GM20000 (cell line): ENCODE measurements around the gene SENP1.
"Not testable (repeated sequence)": the region's sequence is repeated elsewhere in the genome, so short reads cannot be mapped to it uniquely, and the experiment has no call there.

Source experiments
- DNase-seq: peaks from one replicate; pipeline ENCODE4 v3.0.0; 2012; ENCODE audit warnings: low spot score
- TF ChIP-seq, protein P1 (sequence below): IDR thresholded peaks from 2 replicates; pipeline ENCODE4 v1.5.1; 2012; ENCODE audit warnings: mild to moderate bottlenecking, control low read depth; ENCODE audit errors: extremely low read depth, missing control alignments

Gene SENP1

DNA sequence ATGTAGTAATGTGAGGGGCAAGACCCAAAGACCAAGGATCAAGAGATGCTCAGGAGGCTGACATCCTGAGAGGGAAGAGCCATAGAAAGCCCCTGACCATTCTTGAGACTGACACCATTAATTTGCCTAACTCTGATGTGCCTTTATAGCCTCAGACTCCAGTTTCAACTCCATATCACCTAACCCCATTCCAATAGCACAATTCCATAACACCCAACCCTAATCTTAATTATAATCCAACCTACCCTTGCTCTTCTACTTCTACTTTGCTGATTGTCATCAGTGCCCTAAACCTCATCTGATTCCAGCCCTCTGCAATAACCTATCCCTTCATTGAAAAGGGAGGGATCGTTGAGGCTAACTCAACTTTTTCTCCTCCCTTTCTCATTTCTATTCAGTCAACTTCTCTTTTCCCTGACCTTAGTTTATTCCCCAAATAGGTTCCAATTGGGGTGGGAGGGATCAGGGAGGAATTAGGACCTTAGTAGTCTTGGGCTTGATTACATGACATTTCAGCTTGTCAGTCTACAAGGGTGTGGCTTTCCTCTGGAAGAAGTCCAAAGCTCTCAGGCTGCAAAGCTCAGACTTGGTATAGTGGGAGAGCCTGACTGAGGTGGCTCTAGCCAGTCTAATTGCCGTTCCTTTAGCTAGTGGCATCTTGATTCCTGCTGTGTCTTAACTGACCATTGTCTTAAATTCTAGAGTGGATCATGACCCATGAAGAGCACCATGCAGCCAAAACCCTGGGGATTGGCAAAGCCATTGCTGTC lies 16.4 kb upstream of the SENP1 start:
- DNase-seq: no peak
- TF ChIP-seq, protein P1, sequence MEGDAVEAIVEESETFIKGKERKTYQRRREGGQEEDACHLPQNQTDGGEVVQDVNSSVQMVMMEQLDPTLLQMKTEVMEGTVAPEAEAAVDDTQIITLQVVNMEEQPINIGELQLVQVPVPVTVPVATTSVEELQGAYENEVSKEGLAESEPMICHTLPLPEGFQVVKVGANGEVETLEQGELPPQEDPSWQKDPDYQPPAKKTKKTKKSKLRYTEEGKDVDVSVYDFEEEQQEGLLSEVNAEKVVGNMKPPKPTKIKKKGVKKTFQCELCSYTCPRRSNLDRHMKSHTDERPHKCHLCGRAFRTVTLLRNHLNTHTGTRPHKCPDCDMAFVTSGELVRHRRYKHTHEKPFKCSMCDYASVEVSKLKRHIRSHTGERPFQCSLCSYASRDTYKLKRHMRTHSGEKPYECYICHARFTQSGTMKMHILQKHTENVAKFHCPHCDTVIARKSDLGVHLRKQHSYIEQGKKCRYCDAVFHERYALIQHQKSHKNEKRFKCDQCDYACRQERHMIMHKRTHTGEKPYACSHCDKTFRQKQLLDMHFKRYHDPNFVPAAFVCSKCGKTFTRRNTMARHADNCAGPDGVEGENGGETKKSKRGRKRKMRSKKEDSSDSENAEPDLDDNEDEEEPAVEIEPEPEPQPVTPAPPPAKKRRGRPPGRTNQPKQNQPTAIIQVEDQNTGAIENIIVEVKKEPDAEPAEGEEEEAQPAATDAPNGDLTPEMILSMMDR: no peak

DNA sequence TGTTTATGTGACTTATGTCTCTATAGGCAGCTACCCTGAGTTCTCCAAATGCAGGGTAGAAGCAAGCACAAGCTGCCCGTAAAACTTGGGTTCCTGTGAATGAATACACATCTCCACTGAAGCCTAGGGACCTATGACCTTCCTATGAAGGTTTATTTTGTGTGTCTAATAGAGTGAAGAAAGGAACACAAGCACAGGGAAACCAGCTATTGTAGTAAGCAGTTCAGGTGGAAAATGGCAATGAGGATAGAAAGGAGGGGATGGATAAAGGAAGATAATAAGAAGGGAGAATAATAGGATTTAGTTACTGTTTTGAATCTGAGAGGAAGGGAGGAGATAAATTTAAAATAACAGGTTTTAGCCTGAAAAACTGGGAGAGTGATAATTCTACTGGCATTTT lies 15.6 kb upstream of the SENP1 start:
- TF ChIP-seq, protein P1: no peak
- DNase-seq: no peak

DNA sequence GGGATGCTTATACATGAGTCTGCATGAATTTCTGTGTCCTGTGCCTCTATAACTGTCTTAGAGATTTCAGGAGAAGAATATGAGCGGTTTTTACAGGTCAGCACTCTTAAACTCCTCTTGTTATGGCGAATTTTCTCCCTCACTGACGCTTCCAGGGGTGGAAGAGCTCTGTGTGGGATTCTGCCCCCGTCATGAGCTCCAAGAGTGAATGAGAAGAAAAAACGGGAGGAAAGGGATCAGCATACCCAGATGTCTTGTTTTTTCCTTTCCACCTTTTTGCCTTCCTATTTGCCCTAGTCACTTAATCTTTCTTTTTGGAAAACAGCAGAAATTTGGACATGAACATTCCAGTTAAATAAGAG lies 13.9 kb upstream of the SENP1 start:
- DNase-seq: no peak
- TF ChIP-seq, protein P1: no peak

DNA sequence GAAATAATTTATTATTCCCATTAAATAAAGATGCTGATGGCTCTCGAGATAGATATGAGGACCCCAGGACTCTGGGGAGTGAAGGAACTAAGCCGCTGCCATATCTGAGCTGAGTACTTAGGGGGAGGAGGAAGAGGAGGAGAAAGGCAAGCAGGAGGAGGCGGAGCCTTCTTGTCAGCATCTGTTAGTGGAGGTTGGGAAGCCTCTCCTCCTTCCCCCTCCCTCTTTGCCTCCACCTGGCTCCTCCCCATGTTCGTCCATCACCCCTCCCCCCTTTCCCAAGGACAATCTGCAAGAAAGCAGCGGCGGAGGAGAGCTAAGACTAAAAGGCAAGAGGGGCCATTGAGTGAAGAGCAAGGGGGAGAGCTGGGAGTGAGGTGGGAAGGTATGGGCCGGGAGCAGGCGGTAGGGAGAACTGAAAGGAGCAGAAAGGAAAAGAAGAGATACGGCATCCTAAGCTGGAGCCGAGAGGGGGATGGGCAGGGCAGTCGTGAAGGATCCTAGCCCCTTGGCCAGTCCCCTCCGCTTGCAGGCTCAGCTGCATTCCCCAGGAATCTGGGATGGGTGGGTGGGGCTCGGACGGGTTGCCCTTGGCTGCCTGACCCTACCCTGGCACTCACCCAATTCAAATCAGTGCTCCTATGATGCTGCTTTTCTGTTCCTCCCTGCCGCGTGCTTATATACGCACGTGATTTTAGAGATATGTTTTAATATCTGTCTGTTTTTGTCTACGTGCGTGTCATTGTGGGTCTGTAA lies 13.4 kb upstream of the SENP1 start, which contains the start of gene PFKM:
Gene PFKM, plus strand, starts transcription at position 287 of the 756 bp plus-strand sequence. CDS start 3,411 bp downstream, outside the sequence.
- peak; percentile 90 for DNase-seq
- TF ChIP-seq, protein P1: no peak

DNA sequence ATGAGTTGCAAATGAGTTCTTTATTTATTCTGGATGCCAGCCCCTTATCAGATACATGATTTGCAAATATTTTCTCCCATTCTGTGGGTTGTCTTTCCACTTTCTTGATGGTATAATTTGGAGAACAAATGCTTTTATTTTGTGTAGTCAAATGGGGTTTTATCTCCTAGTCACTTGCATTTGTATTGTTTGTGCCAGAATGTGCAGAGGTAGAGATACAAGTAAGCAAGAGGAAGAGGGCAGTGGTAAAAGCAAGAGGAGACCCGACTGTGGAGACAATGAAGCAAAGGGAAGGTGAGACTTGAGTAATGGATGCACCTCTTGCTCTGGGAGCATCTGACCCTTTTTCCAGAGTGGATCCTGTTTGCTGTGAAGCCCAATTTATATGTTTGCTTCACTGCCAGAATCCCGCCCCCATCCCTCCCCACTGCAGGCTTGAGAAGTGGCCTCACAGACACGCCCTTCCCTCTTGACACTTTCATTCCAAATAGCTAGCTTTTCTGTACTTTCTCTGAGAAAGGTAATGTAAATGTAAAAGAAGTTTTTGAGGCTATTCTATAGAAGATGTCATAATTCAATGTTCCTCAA lies 12.5 kb upstream of the SENP1 start:
- no peak for DNase-seq
- TF ChIP-seq, protein P1: no peak

DNA sequence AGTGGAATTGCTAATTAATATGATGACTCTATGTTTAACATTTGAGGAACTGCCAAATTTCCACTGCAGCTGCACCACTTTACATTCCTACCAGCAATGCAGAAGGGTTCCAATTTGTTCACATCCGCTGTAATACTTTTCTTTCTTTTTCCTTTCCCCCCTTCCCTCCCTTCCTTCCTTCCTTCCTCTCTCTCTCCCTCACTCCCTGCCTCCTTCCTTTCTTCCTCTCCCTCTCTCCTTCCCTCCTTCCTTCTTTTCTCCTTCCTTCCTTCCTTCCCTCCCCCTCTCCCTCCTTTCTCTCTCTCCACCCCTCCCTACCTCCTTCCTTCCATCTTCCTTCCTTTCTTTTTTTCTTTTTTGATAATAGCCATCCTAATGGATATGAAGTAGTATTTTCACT lies 10.1 kb upstream of the SENP1 start:
- TF ChIP-seq, protein P1: no peak
- no peak for DNase-seq

DNA sequence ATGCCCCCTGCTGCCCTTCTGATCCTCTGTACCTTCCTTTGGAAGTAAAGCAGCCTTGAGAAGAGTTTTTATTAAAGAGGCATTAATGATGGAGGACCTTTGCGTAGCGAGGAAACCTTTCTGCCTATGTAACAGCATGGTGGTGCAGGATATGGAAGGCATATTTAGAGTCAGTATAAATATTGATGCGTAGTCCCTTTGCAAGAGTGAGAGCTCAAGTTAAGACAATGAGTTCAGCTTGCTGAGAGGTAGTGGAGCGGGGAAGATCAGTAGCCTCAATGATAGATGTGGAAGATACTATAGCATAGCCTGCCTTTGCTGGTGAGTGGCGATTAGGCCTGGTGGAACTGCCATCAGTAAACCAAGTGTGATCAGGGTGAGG lies 5.4 kb upstream of the SENP1 start:
- DNase-seq: not testable (repeated sequence)
